GM19324 (cell line): ENCODE measurements around the gene NQO2.

Experiments used
- ATAC-seq: cut with Tn5 transposase; IDR thresholded peaks from one replicate; pipeline ENCODE4 v1.9.1; 2021; ENCODE audit warnings: mild to moderate bottlenecking, moderate library complexity; ENCODE audit not compliant: unreplicated experiment, low FRiP score

The NQO2 gene, protein sequence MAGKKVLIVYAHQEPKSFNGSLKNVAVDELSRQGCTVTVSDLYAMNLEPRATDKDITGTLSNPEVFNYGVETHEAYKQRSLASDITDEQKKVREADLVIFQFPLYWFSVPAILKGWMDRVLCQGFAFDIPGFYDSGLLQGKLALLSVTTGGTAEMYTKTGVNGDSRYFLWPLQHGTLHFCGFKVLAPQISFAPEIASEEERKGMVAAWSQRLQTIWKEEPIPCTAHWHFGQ

DNA sequence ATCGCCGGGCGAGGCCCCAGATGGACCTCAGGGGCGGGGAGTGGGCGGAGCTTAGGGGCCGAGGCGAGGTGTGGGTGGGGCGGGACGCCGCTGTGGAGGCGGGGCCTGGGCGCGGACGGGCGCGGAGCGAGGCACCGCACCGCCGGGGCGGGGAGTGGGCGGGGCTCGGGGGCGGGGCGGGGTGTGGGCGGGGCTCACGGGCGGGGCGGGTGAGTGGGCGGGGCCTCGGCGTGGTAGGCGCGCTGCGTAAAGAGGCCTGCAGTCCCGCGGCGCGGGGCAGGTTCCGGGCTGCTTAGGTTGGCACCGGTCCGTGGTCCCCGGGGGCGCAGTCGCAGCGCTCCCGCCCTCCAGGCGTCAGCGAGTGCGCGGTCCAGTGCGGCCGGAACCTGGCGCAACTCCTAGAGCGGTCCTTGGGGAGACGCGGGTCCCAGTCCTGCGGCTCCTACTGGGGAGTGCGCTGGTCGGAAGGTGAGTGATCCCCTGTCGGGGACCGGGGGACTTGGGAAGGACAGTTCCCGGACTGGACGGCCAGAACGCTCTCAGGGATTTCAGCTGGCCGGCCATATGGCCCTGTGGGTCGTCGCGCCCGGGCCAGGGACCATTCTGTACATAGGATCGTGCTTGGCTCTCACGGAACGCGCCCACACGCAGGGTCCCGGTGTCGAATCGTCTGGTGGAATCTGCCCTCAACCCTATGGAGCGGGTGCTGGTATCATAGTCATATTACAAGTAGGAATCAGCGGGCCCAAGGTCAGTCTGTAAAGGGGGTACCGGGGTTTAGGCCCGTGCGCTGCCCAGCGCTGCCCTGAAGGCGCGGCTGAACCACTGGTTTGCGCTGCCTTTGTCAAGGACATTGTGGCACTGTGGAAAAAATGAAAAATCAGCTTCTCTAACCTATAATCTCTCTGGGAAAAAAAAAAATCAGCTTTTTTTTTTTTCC is at the start of gene NQO2:
Gene NQO2 (plus strand): TSS at position 277 of the 940 bp plus-strand sequence. CDS start 6,659 bp downstream, outside the sequence.
- ATAC-seq: peak; percentile 84

DNA sequence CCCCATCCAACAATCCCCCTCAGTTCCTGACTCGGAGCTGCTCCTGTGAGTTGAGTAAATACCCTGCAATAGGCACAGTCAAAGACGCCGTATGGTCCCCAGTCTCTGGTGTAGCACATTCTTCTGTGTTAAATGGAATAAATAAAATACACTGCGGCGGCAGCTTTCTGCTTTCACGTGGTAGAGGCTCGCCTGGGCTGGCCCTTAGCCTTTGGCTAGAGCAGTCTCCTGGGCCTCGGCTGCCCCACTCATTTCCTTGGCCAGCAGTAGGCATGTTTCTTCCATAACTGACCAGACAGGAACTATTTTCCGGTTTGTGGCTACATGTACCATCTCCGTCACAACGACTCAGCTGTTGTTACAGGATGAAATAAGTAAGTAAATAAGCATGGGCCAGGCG is 49.0 kb upstream of the NQO2 start:
- ATAC-seq: no peak

DNA sequence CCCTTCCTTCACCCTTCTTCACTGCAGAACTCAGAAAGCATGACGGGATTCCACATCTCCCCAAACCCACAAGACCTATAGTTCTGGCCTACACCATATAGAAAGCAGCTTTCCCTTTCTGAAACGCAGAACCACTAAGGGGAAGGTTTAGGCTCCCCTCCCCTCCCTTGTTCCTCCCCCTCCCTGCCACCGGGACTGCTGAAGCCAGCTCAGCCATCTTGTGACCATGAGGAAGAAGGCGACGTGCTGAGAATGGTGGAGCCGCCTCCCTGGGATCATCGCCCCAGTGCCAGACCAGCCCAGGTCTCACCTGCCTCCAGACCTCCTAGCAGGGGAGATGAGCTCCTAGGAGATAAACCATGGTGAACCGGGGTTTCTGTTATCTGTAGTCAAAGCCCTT is 48.0 kb upstream of the NQO2 start:
- no peak for ATAC-seq

DNA sequence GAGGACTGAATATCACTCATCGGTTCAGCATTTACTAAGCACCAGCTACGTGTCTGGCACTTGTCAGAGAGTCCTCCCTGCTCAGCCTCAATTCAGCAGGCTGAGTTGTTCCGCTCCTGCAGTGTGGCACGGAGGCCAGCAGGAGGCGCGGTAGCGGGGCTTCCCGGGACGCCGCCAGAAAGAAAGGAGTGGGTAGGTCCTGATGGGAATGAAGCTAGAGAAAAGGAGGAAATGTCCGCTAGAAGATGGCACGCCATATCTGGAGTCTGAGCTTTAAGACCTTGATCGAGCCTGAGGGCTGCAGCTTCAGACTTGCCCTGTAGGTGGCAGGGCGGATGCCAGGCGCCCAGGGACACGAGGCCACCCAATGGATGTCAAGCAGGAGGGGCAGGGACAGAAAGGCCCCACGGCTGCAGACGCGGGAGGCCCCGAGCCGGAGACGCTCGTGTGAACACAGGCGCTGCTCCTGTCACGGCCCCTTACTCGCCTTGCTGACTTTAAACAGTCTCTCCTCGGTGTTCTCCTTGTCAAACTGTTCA is 47.1 kb upstream of the NQO2 start:
- no peak for ATAC-seq

DNA sequence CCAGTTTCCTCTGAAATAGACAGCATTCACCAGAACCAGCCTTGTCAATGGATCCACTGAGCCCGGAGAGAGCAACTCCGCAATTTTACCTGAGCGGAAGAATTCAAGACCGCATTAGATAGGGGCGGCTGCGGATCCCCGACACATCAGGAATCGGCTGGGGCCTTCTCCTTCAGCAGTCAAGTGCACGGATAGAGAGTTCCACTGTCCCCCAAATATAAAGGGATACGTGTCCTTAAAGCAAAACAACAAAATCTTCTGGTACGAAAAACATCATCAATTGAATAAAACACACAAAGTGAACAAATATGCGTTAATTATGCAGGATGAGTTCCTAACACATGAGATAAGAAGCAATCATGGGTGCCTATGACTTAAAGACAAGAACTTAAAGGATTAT is 46.6 kb upstream of the NQO2 start:
- no peak for ATAC-seq

DNA sequence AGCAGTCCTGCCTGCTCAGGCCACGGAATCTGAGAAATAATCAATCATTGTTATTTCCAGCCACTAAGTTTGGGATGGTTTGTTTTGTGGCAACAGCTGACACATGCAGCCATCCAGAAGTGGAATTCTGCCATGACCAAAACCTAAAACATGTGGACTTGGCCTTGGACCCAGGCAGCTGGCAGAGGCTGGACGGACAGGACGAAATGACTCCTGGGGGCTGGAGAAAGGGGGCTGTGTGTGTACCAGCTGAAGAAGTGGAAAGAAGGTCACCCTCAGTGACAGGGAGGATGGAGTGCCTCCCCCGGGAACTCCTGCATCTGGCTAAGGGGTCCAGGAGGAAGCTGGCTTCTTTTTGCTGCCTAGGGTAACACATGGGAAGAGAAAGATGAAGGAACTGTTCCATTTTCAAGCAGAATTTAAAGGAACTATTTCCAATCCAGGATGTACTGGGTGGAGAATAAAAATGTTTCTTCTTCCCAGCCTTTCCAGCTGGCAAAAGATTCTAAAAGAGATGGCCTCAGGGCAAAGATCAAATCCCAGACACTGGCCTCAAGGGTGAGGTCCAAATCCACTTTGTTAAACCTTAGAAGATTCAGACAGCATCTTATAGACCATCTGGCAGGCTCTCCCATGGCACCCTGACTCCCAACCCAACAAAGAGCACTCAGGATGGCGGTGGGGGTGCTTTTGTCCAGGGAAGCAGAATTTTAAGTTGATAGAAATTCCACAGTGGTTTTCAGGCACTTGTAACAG is 42.6 kb upstream of the NQO2 start:
- ATAC-seq: no peak

DNA sequence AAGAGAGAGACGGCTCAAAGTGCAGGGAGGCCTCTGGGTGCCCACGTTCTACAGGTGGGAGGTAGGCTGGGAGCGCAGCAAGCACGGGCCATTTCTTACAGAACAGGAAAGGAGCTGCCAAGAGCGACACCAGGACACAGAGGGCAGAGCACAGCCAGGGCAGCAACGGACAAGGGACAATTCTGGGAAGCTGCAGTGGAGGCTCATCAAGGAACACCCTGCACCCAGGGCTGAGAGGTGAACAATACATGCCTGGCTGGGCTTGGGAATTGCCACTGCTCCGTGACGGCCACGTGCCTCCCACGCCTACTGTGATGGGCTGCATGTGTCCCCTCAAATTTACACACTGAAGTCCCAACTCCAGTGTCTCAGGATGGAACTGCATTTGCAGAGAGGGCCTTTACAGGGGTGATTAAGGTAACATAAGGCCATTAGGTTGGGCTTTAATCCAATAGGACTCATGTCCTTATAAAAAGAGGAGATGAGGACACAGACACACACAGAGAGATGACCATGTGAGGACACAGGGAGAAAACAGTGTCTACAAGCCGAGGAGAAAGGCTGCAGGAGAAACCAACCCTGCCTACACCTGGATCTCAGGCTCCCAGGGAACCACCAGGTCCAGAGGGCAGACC is 41.9 kb upstream of the NQO2 start:
- ATAC-seq: no peak

DNA sequence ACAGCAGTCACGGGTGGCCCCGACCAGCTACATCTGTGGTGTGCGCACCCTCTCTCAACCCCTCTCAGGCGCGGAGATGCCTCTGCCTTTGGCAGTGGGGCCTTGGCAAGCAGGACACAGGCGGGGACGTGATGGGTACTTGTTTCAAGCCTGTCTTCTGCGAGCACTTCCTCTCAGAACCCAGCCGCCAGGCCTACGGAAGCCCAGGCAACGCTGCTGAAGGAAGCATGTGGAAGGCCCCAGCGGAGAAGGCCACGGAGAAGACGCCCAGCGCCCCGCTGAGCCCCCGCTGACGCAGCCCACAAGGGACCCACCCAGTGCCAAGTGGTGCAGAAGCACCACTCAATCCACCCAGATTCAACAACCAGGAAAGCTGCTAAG is 41.4 kb upstream of the NQO2 start:
- ATAC-seq: no peak

DNA sequence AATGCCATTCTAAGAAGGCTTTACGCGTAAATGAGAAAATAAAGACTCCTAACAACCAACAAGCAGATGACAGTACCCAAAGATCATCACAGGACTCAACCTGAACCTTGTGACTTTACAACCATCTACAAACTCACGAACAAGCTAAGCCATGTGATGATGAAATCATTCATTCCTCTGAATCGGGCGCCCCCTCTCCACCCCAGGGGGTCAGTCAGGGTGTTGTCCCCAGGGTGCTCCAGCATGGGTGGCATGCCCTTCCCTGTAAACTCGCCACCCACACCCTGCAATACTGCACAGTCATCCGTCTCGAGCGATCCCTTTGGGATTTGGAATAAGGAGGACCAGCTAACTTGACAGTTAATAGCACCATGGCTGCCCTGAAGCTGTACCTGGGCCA is 40.9 kb upstream of the NQO2 start:
- no peak for ATAC-seq

DNA sequence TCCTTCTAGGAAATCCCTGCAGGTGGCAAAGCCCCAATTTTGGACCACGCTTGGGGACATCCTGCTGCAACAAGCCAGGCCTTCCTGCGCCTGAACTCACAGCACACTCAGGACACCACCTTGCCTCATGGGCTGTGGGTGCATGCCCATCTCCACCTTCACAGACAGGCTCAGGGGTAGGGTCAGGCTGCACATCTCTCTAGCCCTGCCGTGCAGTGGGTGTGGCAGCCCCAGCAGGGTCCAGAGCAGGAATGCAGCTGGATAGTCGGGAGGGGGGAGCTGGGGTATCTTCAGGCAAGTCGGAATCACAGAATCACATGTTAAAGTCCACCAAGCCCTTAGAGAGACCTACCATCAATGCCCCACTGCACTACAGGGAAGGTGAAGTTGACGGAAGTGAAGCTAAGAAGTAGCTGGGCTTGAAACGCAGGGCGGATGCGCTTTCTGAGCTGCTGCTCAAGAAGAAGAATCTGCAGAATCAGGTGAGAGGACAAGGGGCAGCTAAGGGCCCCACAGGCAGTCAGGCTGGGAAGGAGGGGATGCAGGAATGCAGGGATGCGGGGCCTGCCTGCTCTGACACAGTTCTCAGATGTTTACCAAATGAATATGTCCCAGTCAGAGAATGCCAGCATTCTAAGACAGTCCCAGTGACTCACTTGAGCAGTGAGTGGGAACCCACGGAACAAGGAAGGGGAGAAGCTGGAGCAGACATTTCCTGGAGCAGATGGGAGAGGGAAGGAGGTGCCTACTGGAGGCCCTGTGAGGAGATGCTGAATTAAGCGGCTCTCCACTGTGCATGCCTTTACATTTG is 39.6 kb upstream of the NQO2 start:
- no peak for ATAC-seq

DNA sequence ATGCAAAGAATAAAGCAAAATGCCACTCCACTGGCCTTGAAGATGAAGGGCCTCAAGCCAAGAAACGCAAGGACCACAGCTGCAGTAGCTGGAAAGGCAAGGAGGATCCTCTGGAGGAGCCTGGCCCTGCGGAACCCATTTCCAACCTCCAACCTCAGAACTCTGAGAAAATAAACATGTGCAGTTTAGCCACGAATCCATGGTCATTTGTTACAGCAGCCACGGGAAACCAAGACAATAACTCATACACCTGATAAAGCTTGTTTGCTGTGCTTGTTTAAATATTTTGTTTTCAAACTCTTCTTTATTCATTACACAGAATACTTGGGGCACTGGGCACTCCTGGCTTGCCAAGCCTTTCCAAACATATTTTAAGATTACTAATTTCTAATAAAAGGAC is 38.8 kb upstream of the NQO2 start:
- no peak for ATAC-seq

DNA sequence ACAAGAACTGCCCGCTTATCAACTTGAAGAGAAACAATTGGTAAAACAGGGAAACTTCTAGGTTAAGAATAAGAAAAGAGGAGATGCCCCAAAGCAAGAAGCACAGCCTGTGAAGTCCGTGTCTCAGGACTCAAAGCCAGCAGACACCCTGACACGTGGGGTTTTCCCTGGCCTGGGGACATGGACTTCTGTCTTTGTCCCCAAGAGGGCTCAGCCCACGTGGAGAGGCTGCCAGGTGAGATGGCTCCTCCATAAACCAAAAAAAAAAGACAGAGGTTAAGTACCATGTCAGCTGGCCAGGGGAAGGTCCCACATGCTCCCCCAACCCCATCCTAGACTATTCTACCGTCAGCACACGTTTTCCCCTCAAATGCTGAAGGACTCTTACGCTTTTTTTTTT is 38.2 kb upstream of the NQO2 start:
- ATAC-seq: no peak

DNA sequence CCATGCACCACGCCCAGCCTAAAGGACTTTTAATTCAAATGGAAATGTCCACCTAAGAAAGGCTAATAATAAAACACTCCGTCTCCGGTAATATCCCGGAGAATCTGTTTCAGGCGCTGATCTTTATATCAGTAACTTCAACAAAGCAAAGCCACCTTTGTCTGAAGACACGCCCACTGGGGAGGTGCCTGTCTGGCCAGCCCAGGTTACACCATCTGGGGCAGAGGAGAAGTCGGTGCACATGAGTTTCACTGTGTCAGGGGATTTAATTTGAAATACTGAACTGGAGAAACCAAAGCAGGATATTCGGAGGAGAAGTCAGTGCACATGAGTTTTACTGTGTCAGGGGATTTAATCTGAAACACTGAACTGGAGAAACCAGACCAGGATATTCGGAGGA is 37.7 kb upstream of the NQO2 start:
- no peak for ATAC-seq

DNA sequence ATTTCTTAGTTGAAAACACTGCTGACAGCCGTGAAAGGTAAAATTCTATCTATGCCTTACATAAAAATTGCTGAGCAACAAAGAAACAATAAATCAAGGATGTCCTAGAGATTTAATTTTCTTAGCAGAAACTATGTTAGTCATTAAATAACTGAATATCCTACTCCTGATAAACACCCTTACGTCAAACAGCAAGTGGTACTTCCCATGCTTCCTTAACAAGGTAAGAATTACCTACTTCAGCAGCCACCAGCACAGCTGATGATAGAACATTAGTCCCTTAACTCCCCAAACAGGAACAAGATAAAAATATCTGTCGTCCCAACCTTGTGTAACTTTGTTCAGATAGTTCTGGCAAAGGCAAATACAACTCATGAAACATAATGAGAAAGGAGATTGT is 37.1 kb upstream of the NQO2 start:
- ATAC-seq: no peak

DNA sequence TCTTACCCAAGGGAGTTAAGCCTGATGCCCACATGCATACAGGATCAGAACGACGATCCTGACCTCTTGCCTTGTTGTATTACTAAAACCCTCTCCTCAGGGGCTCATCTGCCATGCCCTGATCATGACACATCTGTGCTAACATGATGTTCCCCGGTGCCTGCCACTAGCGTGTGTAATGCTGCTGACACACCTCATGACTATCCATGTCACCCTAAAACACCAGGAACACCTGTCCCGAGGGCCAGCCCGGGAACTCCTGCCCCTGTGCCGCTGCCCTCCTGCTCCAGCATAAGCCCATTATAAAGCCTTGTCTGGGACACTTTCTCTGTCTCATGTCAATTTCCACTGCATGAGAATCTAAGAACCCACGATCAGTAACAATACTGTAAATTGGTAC is 35.9 kb upstream of the NQO2 start:
- ATAC-seq: no peak

DNA sequence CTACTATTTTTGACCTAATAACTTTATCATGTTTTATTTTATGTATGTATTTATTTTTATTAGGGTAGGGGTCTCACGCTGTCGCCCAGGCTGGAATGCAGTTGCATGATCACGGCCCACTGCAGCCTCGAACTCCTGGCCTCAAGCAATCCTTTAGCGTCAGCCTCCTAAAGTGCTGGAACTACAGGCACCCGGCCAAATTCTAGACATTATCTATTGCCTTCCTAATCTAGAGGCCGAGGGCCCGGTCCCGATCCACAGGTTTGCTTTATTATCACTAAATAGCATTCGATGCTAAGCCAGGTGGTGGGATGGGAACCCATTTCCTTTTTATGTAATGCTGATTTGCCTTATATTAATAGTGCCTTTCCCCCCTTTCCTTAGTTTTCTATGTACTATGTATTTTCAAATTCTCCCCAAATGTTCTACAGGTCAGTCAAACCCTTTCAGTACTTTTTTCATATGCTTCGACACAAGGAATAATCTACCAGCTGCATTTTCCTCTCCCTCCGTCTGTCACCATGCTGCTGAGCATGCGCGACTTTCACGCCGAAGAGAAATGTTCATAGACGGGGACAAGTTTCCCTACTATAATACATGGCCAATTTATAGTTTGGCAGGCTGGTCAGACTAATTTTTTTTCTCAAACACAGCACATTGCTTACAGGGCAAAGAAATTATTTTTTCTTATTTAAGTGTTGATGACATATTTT is 34.7 kb upstream of the NQO2 start:
- no peak for ATAC-seq

DNA sequence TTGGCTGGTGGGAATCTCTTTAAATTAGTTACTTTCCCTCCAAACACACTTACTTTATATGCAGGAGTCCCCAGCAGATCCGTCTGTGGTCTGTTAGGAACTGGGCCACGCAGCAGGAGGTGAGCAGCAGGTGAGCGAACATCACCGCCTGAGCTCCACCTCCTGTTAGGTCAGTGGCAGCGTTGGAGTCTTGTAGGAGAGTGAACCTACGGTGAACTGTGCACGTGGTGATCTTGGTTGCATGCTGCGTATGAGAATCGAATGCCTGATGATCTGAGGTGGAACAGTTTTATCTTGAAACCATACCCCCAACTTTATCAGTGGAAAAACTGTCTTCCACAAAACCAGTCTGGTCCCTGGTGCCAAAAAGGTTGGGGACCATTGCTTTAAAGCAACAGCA is 33.3 kb upstream of the NQO2 start:
- ATAC-seq: no peak

DNA sequence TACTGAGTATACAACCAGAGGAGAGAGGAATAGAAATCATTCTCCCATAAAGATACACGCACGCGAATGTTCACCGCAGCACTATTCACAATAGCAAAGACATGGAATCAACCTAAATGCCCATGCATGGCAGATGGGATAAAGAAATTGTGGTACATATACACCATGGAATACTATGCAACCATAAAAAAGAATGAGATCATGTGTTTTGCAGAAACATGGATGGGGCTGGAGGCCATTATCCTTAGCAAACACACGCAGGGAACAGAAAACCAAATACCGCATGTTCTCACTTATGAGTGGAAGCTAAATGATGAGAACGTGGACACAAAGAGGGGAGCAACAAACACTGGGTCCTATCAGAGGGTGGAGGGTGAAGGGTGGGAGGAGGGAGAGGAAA is 31.8 kb upstream of the NQO2 start:
- ATAC-seq: no peak

DNA sequence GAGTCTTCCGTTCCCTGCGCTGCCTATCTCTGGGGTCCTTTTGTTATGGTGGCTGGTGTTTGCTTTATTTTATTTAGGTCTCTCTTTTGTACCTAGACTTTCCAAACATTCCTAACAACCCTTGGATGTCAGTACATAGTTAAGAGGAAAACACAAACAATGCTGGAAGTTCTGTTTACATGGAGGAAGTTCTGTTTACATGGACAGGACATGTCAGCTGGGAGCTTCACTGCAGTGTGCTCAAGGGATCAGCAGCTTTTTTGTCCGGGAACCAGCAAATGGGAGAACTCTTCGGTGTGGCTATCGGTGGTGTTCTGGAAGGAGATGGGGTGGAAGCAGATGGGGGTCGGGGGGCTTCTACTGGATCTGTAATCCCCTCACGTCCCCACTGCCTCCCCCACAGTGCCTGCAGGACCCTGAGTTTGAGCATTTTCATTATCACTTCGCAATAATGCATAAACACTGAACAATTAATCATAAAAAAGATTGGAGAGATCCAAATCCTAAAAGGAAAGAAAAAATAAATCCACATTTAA is 31.0 kb upstream of the NQO2 start:
- no peak for ATAC-seq
